Adrenal gland (tissue), 12 donors: ENCODE results near the gene SLC2A2. TPM values are rescaled to one million over a fixed set of nuclear protein-coding genes. Genes with fewer than 3 reads are reported as not detected.

Source experiments
- DNase-seq, 7 donors: peaks; one replicate each; pipeline ENCODE4 v3.0.0-alpha.2; 2019 to 2020
- H3K27ac ChIP-seq, 5 donors: fragments of 200-600 bp; sonication (generic) in 4 of 5; 1 replicate in 3 of 5; 2 replicates in 2 of 5; pipeline versions ENCODE4 v1.5.1 to v1.8.0; 2016 to 2020; ENCODE audit warnings: mild to moderate bottlenecking in 1 of 5
- H3K27me3 ChIP-seq: fragments of 200-600 bp; 2 replicates; pipeline ENCODE4 v1.8.0; 2021
- H3K36me3 ChIP-seq, 2 donors: fragments of 200-600 bp; replicated peaks in 1 of 2; 1 replicate in 1 of 2; 2 replicates in 1 of 2; pipeline versions ENCODE4 v1.5.1 to v1.8.0; 2018 to 2022
- H3K4me1 ChIP-seq, 2 donors: fragments of 200-600 bp; replicated peaks in 1 of 2; 1 replicate in 1 of 2; 2 replicates in 1 of 2; pipeline versions ENCODE4 v1.5.1 to v1.8.0; 2018 to 2021
- H3K4me3 ChIP-seq, 4 donors: fragments of 200-600 bp; sonication (generic) in 3 of 4; one replicate each; pipeline ENCODE4 v1.5.1; 2016 to 2018
- H3K9me3 ChIP-seq, 3 donors: fragments of 200-600 bp; sonication (generic) in 1 of 3; replicated peaks in 1 of 3; 1 replicate in 2 of 3; 2 replicates in 1 of 3; pipeline versions ENCODE4 v1.5.1 to v1.8.0; 2016 to 2021
- POLR2A ChIP-seq, 2 donors: fragments of 450-650 bp; IDR thresholded peaks; one replicate each; pipeline ENCODE4 v1.6.1; 2017; ENCODE audit warnings: antibody characterized with exemption in 2 of 2, mild to moderate bottlenecking in 2 of 2, moderate library complexity in 1 of 2
- WGBS, 4 donors: extraction: QIAGEN DNeasy Blood & Tissue Kit in 2 of 4; methylation state at CpG; one replicate each; pipeline versions ENCODE4 v1.1.5 to v1.1.7; 2013 to 2017; 5-methylcytosine and 5-hydroxymethylcytosine counted together
- intact Hi-C, 2 donors: fragments of 100-400 bp; cut with DNase I; formaldehyde crosslinking; loops; one replicate each; pipeline versions ENCODE4 v1.14.1 to v1.15.0; 2022 to 2023
- polyA plus RNA-seq, 3 donors: library from polyadenylated mRNA; stranded (reverse); fragments of 200-250 nt in 2 of 3; fragments of 350-450 nt in 1 of 3; fragmentation: Illumina TruSeq in 1 of 3; extraction: RNeasy Lipid Tissue Mini Kit (QIAGEN cat#74804) in 1 of 3; gene quantifications; one replicate each; pipeline ENCODE4 v1.2.3, GENCODE V29; 2013 to 2014
- total RNA-seq, 9 donors: library from RNA; depleted of rRNA in 4 of 9; stranded (reverse); fragments of >200 nt in 4 of 9; fragments of 120-200 nt in 1 of 9; fragmentation: NEBNext Ultra II Directional in 1 of 9; extraction: Animal tissue kit (Norgen Biotek cat#: 25700) in 1 of 9; gene quantifications; one replicate each; pipeline versions ENCODE4 v1.1.0 to v1.2.4, GENCODE V29; 2013 to 2023
- TF ChIP-seq, protein P1 (sequence below), 6 experiments: fragments of 450-650 bp in 4 of 6; fragments of 200-600 bp in 2 of 6; sonication (generic) in 1 of 6; IDR thresholded peaks; 1 replicate in 5 of 6; 2 replicates in 1 of 6; pipeline versions ENCODE4 v1.5.1 to v1.8.0; 2016 to 2021; ENCODE audit warnings: antibody characterized with exemption in 6 of 6, mild to moderate bottlenecking in 2 of 6, moderate library complexity in 1 of 6
- donor health status: healthy with polysubstance abuse.
- donor health status: Bipolar disorder and iron deficiency.
- donor health status: DM: yes; HTN: yes; CAD: no.
- donor health status: DM: no; HTN: no; CAD: no.
- donor health status: DM: no; HTN: no; CAD: no.
- donor health status: DM: yes; HTN: yes; CAD: no.

The SLC2A2 gene
- total and polyA plus RNA-seq, 12 donors, result 0.22 TPM; not detected in 11

GRCh38 chr3:171018156-171018935 is 8.2 kb downstream of the SLC2A2 start:
- H3K27ac ChIP-seq, result no peak overlapping the region
- no peak overlapping the region for H3K4me3 ChIP-seq
- 33 to 39% (median 34%) methylated on average over 6 of the region's 6 CpGs for WGBS, 4 donors
- TF ChIP-seq, protein P1, sequence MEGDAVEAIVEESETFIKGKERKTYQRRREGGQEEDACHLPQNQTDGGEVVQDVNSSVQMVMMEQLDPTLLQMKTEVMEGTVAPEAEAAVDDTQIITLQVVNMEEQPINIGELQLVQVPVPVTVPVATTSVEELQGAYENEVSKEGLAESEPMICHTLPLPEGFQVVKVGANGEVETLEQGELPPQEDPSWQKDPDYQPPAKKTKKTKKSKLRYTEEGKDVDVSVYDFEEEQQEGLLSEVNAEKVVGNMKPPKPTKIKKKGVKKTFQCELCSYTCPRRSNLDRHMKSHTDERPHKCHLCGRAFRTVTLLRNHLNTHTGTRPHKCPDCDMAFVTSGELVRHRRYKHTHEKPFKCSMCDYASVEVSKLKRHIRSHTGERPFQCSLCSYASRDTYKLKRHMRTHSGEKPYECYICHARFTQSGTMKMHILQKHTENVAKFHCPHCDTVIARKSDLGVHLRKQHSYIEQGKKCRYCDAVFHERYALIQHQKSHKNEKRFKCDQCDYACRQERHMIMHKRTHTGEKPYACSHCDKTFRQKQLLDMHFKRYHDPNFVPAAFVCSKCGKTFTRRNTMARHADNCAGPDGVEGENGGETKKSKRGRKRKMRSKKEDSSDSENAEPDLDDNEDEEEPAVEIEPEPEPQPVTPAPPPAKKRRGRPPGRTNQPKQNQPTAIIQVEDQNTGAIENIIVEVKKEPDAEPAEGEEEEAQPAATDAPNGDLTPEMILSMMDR (IDR thresholded peaks at IDR 0.05), result no peak
- no peak for TF ChIP-seq POLR2A (IDR thresholded peaks at IDR 0.05)
- peak in 3 of 7 donors; percentile 12 to 34 (median 17) for DNase-seq
- H3K9me3 ChIP-seq, result no peaks in the 10 kb centered on the region
- intact Hi-C loops, result no loop called here
- no peaks in the 10 kb centered on the region for H3K27me3 ChIP-seq
- H3K4me1 ChIP-seq, result peaks cover 0 to 8% of the 10 kb centered on the region in 2 donors
- H3K36me3 ChIP-seq, result no peaks in the 10 kb centered on the region

DNA sequence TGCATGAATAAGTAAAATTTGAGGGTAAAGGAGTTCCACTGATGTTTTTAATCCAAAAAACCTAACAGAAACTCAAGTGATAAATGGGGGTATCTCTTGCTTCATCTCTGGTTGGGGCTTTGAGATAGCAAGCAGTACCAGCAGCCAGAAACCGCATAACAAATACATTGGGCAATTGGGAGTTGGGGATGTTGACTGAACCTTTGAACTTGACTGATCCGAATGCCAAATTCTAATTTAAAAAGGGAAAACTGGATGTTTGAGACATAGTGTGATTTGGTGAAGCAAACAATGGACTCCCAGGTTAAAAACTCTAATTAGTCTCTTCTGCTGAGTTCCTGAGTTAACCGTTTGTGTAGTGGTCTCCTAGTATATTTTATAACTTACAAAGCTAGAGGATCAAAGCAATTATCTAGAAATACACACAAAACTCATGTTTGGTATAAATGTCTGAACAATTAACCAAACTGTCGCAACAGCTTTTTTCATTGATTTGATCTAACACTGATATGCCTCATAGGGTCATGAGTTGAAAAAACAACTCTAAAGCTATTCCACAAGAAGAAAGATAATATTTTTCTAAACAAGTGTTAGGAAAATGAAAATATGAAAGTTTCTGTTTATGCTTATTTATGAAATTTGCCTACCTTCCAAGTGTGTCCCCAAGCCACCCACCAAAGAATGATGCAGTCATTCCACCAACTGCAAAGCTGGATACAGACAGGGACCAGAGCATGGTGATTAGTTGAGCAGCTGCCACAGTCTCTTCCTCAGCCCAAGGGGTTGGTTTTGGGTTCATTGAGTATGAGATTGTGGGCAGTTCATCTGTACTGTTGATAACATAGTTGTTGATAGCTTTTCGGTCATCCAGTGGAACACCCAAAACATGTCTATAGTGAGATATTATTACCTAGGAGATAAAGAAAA is 12.4 kb downstream of the SLC2A2 start:
- TF ChIP-seq, protein P1 (IDR thresholded peaks at IDR 0.05), result no peak
- no peak for TF ChIP-seq POLR2A (IDR thresholded peaks at IDR 0.05)
- H3K27ac ChIP-seq, result no peak overlapping the region
- DNase-seq, result no peak
- no peak overlapping the region for H3K4me3 ChIP-seq
- 79 to 89% (median 84%) methylated on average over 5 of the region's 5 CpGs for WGBS, 4 donors
- peaks cover 4% of the 10 kb centered on the region for H3K27me3 ChIP-seq
- peaks cover 0 to 8% of the 10 kb centered on the region in 2 donors for H3K4me1 ChIP-seq
- intact Hi-C loops, result no loop called here
- H3K36me3 ChIP-seq, result no peaks in the 10 kb centered on the region
- H3K9me3 ChIP-seq, result no peaks in the 10 kb centered on the region

GRCh38 chr3:171011873-171012336 is 14.6 kb downstream of the SLC2A2 start:
- no peak overlapping the region for H3K4me3 ChIP-seq
- H3K36me3 ChIP-seq, result no peaks in the 10 kb centered on the region
- no peaks in the 10 kb centered on the region for H3K9me3 ChIP-seq
- no peak for DNase-seq
- peaks cover 4% of the 10 kb centered on the region for H3K27me3 ChIP-seq
- intact Hi-C loops, result no loop called here
- no peak for TF ChIP-seq POLR2A (IDR thresholded peaks at IDR 0.05)
- TF ChIP-seq, protein P1 (IDR thresholded peaks at IDR 0.05), result no peak
- no peaks in the 10 kb centered on the region for H3K4me1 ChIP-seq
- 82 to 91% (median 86%) methylated on average over 4 of the region's 4 CpGs for WGBS, 4 donors
- no peak overlapping the region for H3K27ac ChIP-seq
